ENCODE data around the gene DYSF.

DNA sequence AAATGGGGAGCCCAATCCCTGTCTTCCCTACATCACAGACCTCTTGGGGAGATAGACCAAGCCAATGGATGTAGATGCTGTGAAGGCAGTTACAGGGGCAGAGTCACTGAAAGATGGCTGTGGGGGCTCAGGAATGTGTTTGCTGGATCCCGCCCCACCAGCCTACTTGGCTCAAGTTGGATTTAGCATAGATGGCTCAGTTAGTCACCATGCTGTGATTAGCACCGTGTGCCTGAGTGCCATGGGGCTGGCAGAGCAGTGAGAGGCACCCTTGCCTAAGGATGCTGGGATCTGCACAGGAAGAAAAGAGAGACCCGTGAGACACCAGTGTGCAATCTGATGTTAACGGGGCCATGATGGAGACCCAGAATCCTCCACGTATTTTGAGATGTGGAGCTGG, 228.3 kb downstream of the DYSF start:
- TF ChIP-seq POLR2AphosphoS5 (IDR thresholded peaks at IDR 0.05; ENCODE audit: low read depth, low read length) (no peak), TAF1 (IDR thresholded peaks at IDR 0.05; ENCODE audit: borderline replicate concordance, insufficient read depth, low read length) (no peak)
- TF ChIP-seq, protein P1, sequence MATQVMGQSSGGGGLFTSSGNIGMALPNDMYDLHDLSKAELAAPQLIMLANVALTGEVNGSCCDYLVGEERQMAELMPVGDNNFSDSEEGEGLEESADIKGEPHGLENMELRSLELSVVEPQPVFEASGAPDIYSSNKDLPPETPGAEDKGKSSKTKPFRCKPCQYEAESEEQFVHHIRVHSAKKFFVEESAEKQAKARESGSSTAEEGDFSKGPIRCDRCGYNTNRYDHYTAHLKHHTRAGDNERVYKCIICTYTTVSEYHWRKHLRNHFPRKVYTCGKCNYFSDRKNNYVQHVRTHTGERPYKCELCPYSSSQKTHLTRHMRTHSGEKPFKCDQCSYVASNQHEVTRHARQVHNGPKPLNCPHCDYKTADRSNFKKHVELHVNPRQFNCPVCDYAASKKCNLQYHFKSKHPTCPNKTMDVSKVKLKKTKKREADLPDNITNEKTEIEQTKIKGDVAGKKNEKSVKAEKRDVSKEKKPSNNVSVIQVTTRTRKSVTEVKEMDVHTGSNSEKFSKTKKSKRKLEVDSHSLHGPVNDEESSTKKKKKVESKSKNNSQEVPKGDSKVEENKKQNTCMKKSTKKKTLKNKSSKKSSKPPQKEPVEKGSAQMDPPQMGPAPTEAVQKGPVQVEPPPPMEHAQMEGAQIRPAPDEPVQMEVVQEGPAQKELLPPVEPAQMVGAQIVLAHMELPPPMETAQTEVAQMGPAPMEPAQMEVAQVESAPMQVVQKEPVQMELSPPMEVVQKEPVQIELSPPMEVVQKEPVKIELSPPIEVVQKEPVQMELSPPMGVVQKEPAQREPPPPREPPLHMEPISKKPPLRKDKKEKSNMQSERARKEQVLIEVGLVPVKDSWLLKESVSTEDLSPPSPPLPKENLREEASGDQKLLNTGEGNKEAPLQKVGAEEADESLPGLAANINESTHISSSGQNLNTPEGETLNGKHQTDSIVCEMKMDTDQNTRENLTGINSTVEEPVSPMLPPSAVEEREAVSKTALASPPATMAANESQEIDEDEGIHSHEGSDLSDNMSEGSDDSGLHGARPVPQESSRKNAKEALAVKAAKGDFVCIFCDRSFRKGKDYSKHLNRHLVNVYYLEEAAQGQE (IDR thresholded peaks at IDR 0.05; ENCODE audit: insufficient read depth in 1 of 2, low read depth in 2 of 2, low read length in 2 of 2): no peak

Measured in PFSK-1 (cell line).